Activated CD8-positive, alpha-beta memory T cell treated with anti-CD3 and anti-CD28 coated beads for 48 hours (primary cell): ENCODE measurements around the gene CST6.
"Not testable (repeated sequence)": the region's sequence is repeated elsewhere in the genome, so short reads cannot be mapped to it uniquely, and the experiment has no call there.

ENCODE experiments used
- DNase-seq, 3 experiments: peaks; one replicate each; pipeline ENCODE4 v3.0.0-alpha.2; 2020; ENCODE audit warnings: low read depth in 2 of 3, low spot score in 2 of 3

The CST6 gene

DNA sequence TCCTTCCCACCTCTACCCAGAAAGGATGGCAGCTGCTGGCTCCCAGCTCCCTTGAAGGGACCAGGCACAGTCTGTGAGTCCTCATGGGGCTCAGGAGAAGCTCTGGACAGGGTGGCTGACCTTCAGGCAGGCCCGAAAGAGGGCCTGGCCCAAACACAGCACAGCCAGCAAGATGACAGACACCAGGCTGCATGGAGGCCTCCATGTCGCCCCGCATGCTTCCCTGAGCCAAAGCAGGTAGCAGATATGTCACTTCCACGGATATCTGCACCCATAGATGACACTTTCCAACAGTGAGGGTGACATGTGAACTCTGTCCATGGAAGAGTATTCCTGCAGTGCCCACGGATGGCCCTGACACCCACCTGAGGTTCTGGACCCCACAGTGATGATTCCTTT lies 28.2 kb upstream of the CST6 start:
- no peak for DNase-seq

DNA sequence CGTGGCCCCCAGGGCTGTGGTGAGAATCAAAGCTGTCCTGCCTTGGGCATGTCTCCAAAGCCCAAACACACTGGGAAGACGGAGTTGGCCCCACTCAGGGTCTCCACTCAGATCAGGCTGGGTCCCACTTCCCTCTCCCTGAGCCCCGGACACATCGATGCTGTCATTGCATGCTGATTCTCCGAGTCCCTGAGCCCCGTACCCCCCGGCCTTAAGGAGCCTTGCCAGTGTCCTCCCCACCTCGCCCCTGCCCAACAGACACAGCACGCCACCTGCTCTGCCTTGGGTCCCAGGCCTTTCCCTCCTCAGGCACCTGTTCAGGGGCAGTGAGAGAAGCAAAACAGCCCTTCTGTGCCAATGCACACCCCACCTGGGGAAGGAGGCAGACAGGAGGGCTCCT lies 24.5 kb upstream of the CST6 start:
- no peak for DNase-seq

DNA sequence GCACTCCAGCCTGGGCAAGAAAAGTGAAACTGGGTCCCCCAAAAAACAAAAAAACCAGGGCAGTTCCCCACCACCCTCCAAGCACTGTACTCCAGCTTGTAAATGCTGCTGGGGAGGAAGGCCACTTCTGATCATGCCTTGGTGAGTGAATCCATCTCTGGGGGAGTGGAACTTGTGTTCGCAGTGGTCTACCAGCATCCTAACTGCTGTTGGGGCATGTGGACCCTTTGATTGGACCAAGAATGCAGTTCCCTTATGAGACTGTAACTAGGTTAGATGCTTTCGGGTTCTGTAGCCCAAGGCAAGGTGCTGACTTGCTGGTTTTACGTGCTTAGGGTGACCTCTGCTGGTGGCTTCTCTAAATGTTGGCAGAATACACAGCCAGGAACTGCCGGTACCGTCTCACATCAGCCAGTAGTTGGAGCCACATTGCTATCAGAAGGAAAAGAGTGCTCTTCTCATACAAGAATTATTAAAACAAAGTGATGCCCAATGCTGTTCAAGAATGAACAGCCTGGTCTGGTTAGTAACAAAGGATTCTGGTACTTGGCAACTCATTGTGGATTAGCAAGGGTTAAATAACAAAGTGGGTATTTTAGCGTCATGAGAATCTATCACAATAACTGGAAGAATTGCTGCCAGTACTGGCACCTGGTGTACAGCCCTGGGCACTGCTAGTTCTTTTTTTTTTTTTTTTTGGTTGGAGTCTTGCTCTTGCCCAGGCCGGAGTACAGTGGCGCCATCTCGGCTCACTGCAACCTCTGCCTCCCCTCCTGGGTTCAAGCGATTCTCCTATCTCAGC lies 22.8 kb upstream of the CST6 start:
- DNase-seq: peak; percentile 67 to 70 (median 68)

- no peak for DNase-seq
Observed at GRCh38 chr11:65992056-65992455, 19.8 kb upstream of the CST6 start.

DNA sequence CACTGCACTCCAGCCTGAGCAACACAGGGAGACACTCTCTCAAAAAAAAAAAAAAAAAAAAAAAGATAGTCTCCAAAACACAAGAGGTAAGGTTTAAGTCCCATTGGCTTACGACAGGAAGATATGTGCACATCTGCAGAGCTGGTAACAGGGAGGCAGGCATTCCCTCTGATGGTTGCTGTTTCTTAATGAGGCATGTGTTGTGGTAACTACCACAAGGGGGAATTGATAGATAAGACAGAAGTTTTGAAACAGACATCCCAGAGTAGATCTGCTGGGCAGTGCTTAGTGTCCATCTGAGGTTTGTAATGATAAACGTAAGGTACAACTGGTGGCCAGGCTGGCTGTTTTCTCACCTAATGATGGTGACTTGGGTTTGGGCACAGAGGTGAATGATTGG lies 14.5 kb upstream of the CST6 start:
- DNase-seq: no peak

- DNase-seq: peak; percentile 67 to 86 (median 85)
Observed at GRCh38 chr11:66001942-66002647, 9.7 kb upstream of the CST6 start, which contains the start of the genes BANF1 and EIF1AD. Gene BANF1, plus strand, starts transcription at chr11:66002503. Its CDS starts 748 bp downstream, at chr11:66003251. Gene EIF1AD, minus strand, starts transcription at chr11:66002157. Its CDS starts 1,768 bp downstream, at chr11:66000389.

GRCh38 chr11:66002648-66003225 lies 9.1 kb upstream of the CST6 start:
- DNase-seq: no peak

GRCh38 chr11:66003291-66003690 lies 8.5 kb upstream of the CST6 start:
- no peak for DNase-seq

GRCh38 chr11:66004186-66004585 lies 7.6 kb upstream of the CST6 start:
- no peak for DNase-seq

DNA sequence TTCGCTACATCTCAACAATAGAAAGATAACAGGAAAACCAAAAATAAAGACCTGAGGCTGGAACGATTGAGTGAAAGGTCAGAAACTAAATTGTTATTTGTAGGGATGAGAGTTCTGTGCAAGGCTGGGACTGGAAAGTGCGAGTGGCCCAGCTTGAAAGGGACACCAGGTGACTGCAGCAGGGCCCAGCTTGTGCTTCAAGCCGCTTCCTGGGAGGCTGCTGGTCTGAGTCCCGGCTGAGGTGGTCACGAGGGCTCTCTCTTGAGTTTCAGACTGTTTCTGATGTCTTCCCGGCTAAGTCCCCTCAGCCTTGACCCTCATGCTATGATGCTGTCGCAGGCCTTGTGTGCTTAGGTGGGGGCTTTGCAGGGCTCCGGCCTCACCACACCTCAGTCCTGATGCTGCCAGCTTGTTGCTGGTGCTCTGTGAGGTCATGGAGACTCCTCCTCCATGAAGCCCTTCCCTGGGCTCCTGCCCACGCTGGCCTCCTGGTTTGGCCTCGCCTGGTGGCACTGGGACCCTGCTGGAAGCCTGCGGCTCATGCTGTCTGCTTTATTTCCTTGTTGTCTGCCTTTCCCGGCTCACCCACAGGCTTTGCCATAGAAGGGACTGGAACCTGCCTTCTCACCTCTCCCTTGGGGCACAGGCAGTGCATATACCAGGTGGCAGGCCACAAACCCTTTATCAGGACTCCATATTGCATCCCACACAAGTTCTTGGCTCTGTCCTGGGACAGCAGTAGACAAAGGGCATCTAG lies 5.5 kb upstream of the CST6 start:
- DNase-seq: no peak

- no peak for DNase-seq
Observed at GRCh38 chr11:66006891-66007176, 5.0 kb upstream of the CST6 start.

- no peak for DNase-seq
Observed at GRCh38 chr11:66007201-66007634, 4.6 kb upstream of the CST6 start.

GRCh38 chr11:66008095-66008467 lies 3.7 kb upstream of the CST6 start:
- no peak for DNase-seq

GRCh38 chr11:66008468-66009101 lies 3.2 kb upstream of the CST6 start:
- no peak for DNase-seq

DNA sequence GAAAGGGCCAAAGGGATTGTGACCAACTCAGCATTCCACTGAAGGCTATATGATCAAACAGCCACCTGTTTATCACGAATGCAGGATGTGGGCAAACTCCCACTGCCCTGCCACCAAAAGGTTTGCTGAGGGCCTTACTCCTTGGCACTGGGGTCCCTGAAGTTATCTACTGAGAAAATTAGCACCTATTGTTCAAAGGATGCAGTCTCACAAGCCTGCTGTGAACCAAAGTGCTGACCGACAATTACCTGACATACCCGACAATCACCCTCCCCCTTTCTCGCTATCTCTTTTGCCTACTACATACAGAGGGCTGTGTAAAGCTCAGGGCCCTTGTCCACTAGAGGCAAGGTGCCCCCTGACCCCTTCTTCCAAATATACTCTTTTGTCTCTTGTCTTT lies 1.8 kb upstream of the CST6 start:
- not testable (repeated sequence) for DNase-seq

- no peak for DNase-seq
Observed at GRCh38 chr11:66011239-66011784, 496 bp upstream of the CST6 start.

DNA sequence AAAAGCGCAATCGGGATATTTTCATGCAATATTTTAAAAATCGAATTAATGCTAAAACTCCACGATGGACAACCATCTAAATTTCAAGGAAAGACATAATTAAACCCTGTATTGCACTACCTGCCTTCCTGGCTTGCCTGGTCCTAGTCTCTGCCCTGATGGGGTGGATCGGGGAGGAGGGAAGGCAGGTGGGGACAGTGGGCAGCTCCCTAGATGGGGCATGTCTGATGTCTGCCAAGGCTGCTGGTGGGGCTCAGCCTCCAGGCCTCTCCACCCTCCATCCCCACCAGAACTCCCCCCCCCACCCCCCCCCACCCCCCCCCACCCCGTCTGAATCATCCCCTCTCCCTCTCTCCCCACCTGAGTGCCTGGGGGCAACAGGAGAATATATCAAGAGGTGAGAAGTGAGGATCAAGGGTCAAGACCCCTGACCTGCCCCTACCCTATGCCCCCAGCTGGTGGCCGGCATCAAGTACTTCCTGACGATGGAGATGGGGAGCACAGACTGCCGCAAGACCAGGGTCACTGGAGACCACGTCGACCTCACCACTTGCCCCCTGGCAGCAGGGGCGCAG lies 650 bp downstream of the CST6 start:
- DNase-seq: no peak

- DNase-seq: no peak
Observed at GRCh38 chr11:66012946-66013761, 1.3 kb downstream of the CST6 start.

DNA sequence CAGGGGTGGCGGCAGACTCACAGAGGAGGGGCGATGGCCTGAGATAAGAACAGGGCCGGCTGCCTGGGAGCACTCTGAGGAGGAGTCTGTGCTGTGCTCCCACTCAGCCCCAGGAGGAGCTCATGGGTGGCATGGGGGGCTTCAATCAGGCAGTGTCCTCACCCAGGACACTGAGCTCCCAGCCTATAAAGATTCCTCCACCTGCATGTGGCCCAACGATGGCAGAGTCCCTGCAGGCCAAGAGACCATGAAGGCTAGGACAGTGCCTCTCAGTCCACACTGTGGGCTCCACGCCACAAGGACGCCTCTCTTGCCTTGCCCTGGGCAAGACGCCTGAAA lies 1.9 kb downstream of the CST6 start:
- no peak for DNase-seq
